GM12873 (cell line): ENCODE measurements around the gene ST6GALNAC6.

Experiments used
- TF ChIP-seq, protein P1 (sequence below): IDR thresholded peaks from 2 replicates; pipeline ENCODE4 v1.5.1; 2012; ENCODE audit warnings: low read depth, mild to moderate bottlenecking, moderate library complexity, low read length, control low read depth; ENCODE audit not compliant: insufficient read depth; ENCODE audit errors: missing control alignments

The ST6GALNAC6 gene

DNA sequence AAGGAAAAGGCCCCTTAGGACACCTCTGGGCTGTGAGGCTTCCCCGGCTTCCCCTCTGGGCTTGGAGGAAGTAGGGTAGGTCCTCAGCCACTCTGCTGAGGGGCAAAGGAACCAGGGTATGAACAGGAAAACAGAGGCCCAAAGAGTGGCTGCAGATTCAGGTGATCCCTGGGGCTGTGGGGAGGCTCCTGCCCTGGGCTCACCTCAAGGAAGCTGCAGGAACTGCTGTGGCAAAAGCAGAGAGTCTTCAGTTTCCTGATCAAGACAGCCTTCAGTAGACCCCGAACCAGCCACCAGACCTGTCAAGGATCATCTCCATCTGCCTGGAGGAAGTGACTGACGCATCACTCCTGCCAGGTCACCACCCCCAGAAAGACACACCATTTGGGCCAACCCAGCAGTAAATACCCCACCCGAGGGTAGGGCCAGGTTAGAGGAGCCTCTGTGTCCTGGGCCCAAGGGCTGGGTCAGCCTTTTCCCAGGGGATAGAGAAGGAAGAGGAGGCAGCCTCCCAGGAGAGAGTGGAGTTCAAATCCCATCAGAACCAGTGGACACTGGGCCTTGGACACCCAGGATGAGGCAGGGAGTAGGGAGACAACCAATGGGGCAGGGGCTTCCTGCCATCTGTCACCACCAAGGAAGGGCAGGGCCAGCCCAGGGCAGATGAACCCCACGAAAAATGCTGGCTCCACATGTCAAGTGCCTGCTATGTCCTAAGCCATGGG, 5.8 kb upstream of the ST6GALNAC6 start:
- TF ChIP-seq, protein P1, sequence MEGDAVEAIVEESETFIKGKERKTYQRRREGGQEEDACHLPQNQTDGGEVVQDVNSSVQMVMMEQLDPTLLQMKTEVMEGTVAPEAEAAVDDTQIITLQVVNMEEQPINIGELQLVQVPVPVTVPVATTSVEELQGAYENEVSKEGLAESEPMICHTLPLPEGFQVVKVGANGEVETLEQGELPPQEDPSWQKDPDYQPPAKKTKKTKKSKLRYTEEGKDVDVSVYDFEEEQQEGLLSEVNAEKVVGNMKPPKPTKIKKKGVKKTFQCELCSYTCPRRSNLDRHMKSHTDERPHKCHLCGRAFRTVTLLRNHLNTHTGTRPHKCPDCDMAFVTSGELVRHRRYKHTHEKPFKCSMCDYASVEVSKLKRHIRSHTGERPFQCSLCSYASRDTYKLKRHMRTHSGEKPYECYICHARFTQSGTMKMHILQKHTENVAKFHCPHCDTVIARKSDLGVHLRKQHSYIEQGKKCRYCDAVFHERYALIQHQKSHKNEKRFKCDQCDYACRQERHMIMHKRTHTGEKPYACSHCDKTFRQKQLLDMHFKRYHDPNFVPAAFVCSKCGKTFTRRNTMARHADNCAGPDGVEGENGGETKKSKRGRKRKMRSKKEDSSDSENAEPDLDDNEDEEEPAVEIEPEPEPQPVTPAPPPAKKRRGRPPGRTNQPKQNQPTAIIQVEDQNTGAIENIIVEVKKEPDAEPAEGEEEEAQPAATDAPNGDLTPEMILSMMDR: no peak

DNA sequence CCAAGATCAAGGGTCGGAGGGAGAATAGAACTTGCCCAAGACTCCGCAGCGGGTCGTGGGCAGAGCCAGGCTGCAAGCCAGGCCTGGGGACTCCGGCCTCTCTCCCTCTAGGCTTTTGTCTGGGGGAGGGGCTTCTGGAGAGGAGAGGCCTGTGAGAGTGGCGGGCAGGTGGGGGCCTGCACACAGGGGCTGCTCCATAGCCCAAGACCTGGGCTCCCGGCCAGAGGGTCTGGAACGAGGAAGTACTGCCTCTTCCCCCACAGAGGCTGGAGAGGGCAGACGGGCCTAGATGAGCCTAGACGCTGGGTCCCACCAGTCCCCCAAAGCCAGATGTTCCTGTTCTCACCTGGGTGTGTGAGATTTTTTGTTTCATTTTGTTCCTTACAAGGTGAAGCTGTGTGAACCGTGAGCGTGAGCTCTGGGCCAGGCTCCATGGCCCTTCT, 5.2 kb upstream of the ST6GALNAC6 start:
- TF ChIP-seq, protein P1: no peak

DNA sequence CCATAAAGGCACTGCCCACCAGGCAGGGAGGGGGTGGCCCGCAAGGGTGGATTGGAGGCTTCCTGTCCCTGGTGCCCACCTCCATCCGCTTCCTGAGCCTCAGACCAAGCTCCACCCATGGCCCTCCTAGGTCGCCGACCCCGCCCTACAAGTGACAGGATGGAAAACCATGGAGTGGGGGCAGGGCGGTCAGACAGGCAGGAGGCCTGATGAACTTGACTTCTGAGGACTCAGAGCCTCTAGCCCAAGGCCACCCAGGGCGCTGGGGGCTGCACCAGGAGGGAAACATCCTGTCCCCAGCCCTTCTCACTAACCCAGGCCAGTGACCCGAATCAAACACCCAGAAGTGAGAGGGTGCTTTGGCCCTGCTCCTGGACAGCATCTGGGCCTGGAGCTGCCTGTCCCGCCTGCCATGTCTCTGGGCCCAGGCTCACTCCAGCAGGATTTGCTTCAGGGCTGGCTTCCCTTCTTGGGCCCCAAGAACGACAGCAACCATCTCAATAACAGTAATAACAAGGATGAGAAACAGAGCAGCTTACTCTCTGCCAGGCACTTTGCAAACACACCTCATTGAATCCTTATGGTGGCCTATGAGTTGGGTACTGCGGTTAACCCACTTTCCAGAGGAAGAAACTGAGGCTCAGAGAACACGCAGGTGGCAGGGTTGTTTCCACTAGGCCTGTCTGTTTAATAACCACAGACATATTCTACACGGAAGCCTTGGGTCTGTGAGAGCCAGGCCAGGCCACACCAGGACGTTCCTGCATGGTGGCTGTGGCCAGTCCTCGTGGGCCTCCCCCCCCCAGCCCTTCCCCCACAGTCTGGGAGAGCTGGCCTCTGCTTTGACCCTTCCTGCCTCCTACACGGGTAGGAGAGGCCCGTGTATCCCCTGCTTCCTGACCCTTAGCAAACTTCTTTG, 4.4 kb upstream of the ST6GALNAC6 start:
- TF ChIP-seq, protein P1: no peak

DNA sequence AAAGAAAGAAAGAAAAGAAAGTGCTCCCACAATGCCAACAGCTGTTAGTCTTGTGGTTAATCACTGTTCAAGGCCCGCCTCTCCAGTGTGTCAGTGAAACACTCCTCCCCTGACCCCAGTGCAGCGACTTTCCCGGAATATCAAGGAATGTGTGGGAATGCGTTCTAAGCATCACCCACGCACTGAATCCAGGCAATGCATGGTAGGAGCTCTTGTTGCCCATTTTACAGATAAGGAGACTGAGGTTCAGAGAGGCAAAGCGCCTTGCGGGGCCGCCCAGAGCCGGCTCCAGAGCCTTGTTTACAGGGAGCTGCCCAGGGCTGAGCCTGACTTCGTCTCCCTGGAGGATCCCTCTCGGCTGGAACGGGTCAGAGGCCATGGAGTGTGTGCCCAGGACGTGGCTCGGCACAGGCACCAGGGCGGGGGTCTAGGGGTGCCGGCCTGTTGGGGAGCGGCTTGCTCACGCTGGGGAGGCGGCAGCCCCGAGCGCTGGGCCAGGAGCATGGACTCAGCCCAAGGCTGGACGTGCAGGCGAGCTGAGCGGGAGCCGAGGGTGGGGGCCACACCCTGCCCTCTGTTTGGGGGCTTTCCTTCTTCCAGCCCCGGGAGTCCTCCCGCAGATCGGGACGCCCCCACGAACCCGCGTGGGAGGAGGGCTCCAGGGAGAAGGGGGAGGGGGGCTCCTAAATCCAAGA, 823 bp downstream of the ST6GALNAC6 start:
- TF ChIP-seq, protein P1: no peak

DNA sequence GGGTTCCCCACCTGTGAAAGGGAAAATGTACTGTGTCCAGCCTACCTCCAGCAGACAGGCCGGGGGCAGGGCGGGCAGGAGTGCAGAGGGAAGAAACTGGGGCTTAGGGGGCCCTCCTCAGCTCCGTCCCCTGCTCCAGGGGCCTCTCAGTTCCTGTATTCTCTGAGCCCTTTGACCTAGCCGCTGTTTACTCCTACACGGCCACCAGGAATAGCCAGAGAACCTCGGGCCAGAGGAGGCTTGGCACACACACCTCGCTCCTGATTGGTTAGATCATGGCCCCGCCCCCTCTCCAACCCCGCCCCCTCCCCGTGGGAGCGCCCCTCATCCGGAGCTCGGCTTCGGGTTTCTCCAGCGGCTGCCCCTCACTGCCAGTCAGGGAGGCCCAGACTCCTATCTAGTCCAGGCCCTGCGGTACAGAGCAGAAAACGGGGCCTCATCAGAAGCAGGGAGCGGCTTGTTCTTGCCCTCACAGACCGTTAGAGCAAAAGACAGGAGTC, 2.2 kb downstream of the ST6GALNAC6 start:
- TF ChIP-seq, protein P1: no peak

DNA sequence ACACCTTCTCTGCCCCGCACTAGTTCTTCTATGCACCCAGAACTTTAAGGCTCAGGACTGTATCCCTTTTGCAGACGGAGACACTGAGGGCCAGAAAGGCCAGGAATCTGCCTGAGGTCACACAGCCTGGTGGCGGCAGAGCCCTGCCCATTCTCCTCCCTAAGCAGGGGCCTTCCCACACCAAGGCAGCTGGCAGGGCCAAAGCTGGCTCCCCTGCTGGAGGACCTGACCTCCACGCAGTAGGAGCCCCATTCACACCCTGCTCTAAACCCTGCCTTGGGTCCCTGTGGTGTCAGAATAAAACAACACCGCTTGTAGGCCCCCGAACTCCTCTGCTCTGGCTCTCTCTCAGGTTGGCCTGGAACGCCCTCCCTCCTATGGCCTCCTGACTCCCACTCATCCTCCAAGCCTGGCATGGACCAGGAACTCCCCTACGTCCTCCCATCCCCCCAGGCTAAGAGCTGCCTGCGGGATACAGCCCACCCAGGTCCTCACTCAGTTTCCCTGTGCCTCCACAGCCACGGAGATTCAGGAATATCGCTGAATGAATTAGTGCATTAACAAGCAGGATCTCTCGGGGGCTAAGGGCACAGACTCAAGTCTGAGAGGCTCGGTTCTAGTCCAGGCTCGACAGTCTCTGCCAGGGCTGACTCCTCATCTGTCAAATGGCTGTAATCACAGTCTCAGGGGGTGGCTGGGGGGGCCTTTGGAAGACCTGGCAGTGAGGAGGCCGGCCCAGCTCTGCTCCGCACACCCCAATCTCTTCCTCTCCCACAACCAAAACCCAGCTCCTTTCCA, 2.8 kb downstream of the ST6GALNAC6 start:
- TF ChIP-seq, protein P1: no peak
